ENCODE data around the gene PTPRD. TPM values are rescaled to one million over a fixed set of nuclear protein-coding genes. Genes with fewer than 3 reads are reported as not detected.

The PTPRD gene
- total RNA-seq, 1 experiment from 2014 or later: 32.5 TPM

GRCh38 chr9:8946461-8946860 lies 1666.3 kb downstream of the PTPRD start:
- Histone ChIP-seq H4K5ac (ENCODE audit: insufficient read length, low read depth, low read length) (no peak overlapping the region), H2BK20ac (ENCODE audit: low read depth, low read length, poor library complexity, severe bottlenecking) (no peak overlapping the region), H3K56ac (ENCODE audit: insufficient read length, low read depth, low read length) (no peak overlapping the region), H3K79me2 (ENCODE audit: insufficient read depth, low read length) (no peaks in the 10 kb centered on the region), H2BK120ac (ENCODE audit: low read depth, low read length, poor library complexity, severe bottlenecking) (no peak overlapping the region), H2AK5ac (ENCODE audit: insufficient read length, low read length) (no peak overlapping the region), H2BK15ac (ENCODE audit: low read depth, low read length) (no peak overlapping the region), H2AFZ (ENCODE audit: low read length) (no peak overlapping the region), H2BK12ac (ENCODE audit: insufficient read length, low read depth, low read length) (no peak overlapping the region), H3K4me2 (ENCODE audit: insufficient read depth, insufficient read length, low read length) (no peak overlapping the region), H4K20me1 (ENCODE audit: control insufficient read depth, insufficient read depth, insufficient read length) (no peaks in the 10 kb centered on the region), H3K4ac (ENCODE audit: low read depth, low read length) (no peak overlapping the region), H3K27ac (ENCODE audit: insufficient read length, low read depth, low read length) (no peak overlapping the region), H3K9ac (ENCODE audit: extremely low read depth, insufficient read length, low read length) (no peak overlapping the region), H3K9me3 (ENCODE audit: control insufficient read depth, low read depth, low read length) (no peaks in the 10 kb centered on the region), H3K23me2 (ENCODE audit: insufficient read length, low read depth, low read length, poor library complexity, severe bottlenecking) (no peaks in the 10 kb centered on the region), H3K4me1 (ENCODE audit: insufficient read depth, low read length) (no peaks in the 10 kb centered on the region; the same call in 1 of the 2 replicates), H3K23ac (ENCODE audit: insufficient read length, low read depth, low read length) (no peak overlapping the region), H3K27me3 (ENCODE audit: insufficient read depth, low read length) (no peaks in the 10 kb centered on the region), H3K14ac (ENCODE audit: insufficient read depth, low read length) (no peak overlapping the region), H3K79me1 (ENCODE audit: insufficient read depth, low read depth, low read length, poor library complexity, severe bottlenecking) (no peaks in the 10 kb centered on the region), H3T11ph (ENCODE audit: low read length) (no peak overlapping the region), H4K8ac (replicated peaks; ENCODE audit: insufficient read length, low read depth, low read length) (no peak overlapping the region), H3K18ac (ENCODE audit: insufficient read length, low read depth, low read length) (no peak overlapping the region), H2BK5ac (ENCODE audit: insufficient read length, low read length) (no peak overlapping the region), H4K91ac (ENCODE audit: insufficient read length, low read depth, low read length) (no peak overlapping the region)
- no peaks in the 10 kb centered on the region for H3K36me3 Mint-ChIP-seq (ENCODE audit: insufficient read depth in 1 of 3, low read depth in 3 of 3)
- no peak for DNase-seq
- H3K4me3 Mint-ChIP-seq: no peak overlapping the region
- TF ChIP-seq CTCF (conservative IDR thresholded peaks at IDR 0.05): no peak
- no CpG with 5 or more reads among the region's 1 CpG for WGBS (ENCODE audit: extremely low coverage, insufficient read length, low lambda C conversion rate)
- H3K27me3 Mint-ChIP-seq (ENCODE audit: low read depth): no peaks in the 10 kb centered on the region
- H3K27ac Mint-ChIP-seq: peak overlapping the region in 1 of 3 experiments; percentile 21; a peak in 1 of 7 replicates
- peaks cover 11 to 15% of the 10 kb centered on the region in 2 experiments for H3K4me1 Mint-ChIP-seq
- no peaks in the 10 kb centered on the region; a peak in 1 of 5 replicates for H3K9me3 Mint-ChIP-seq

All from H9 (cell line).